A549 (cell line): ENCODE results near the gene FMR1NB.

Experiments used
- CHD2 ChIP-seq: fragments of 150-350 bp; IDR thresholded peaks from 2 replicates; pipeline ENCODE4 v1.6.1; 2014; ENCODE audit warnings: low read length; ENCODE audit not compliant: partially characterized antibody
- CHD4 ChIP-seq: fragments of 200-600 bp; sonication (generic); IDR thresholded peaks from 2 replicates; pipeline ENCODE4 v1.6.1; 2016; ENCODE audit warnings: antibody characterized with exemption, mild to moderate bottlenecking, borderline replicate concordance
- FOSL2 ChIP-seq, 2 experiments: fragments of 450-650 bp in 1 of 2; fragments of >200 bp in 1 of 2; sonication (Bioruptor Twin) in 1 of 2; formaldehyde crosslinking; IDR thresholded peaks; 2 replicates each; pipeline versions ENCODE4 v1.5.0 to v1.6.1; 2016 to 2020; ENCODE audit warnings: mild to moderate bottlenecking in 1 of 2, moderate library complexity in 1 of 2
- FOXS1 ChIP-seq: fragments of 250-450 bp; sonication (Bioruptor Pico); IDR thresholded peaks from 2 replicates; pipeline ENCODE4 v1.5.0; 2020; ENCODE audit warnings: mild to moderate bottlenecking, moderate library complexity
- HDAC2 ChIP-seq: fragments of 200-600 bp; sonication (generic); IDR thresholded peaks from 2 replicates; pipeline ENCODE4 v1.6.1; 2016
- KDM1A ChIP-seq: fragments of 200-600 bp; sonication (generic); IDR thresholded peaks from 2 replicates; pipeline ENCODE4 v1.6.1; 2016; ENCODE audit warnings: low read depth, mild to moderate bottlenecking
- MYC ChIP-seq: IDR thresholded peaks from 2 replicates; pipeline ENCODE4 v1.6.1; 2012; ENCODE audit warnings: mild to moderate bottlenecking, inconsistent platforms, low read length, improper control_type of control experiment, borderline replicate concordance
- NPAS2 ChIP-seq: fragments of 250-450 bp; sonication (Bioruptor Pico); IDR thresholded peaks from 2 replicates; pipeline ENCODE4 v1.8.0; 2022; ENCODE audit warnings: mild to moderate bottlenecking, moderate library complexity, borderline replicate concordance
- POLR2A ChIP-seq: IDR thresholded peaks from 2 replicates; pipeline ENCODE4 v1.6.1; 2012; ENCODE audit warnings: mild to moderate bottlenecking, low read length
- TF ChIP-seq, protein P1 (sequence below): fragments of >200 bp; sonication (Bioruptor Twin); formaldehyde crosslinking; IDR thresholded peaks from 3 replicates; pipeline ENCODE4 v1.5.1; 2016

DNA sequence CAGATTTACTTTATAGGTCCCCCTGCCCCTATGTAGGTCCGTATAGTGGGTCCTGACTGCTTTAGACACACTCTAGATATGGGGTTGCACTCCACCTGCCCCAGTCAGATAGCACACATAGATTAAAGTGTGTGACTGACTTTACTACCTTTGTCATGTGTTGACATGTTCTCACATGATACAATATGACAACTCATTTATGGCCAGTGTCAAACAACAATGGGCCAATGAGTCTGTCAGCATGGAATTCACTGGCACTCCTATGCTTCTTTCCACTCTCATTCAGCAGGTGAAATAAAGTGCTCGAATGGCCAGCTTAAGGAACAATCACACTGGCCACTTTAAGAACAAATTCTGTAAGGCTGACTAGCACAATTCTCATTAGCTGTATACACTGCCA is 23.8 kb upstream of the FMR1NB start:
- TF ChIP-seq, protein P1, sequence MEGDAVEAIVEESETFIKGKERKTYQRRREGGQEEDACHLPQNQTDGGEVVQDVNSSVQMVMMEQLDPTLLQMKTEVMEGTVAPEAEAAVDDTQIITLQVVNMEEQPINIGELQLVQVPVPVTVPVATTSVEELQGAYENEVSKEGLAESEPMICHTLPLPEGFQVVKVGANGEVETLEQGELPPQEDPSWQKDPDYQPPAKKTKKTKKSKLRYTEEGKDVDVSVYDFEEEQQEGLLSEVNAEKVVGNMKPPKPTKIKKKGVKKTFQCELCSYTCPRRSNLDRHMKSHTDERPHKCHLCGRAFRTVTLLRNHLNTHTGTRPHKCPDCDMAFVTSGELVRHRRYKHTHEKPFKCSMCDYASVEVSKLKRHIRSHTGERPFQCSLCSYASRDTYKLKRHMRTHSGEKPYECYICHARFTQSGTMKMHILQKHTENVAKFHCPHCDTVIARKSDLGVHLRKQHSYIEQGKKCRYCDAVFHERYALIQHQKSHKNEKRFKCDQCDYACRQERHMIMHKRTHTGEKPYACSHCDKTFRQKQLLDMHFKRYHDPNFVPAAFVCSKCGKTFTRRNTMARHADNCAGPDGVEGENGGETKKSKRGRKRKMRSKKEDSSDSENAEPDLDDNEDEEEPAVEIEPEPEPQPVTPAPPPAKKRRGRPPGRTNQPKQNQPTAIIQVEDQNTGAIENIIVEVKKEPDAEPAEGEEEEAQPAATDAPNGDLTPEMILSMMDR: no peak
- TF ChIP-seq MYC: no peak
- TF ChIP-seq HDAC2: no peak
- no peak for TF ChIP-seq CHD2
- TF ChIP-seq POLR2A: no peak
- no peak for TF ChIP-seq NPAS2
- no peak for TF ChIP-seq CHD4
- TF ChIP-seq KDM1A: no peak
- no peak for TF ChIP-seq FOXS1 (CRISPR knock-in tag)
- TF ChIP-seq FOSL2 (IDR thresholded peaks at IDR 0.05): no peak
- no peak for TF ChIP-seq FOSL2 (CRISPR knock-in tag; IDR thresholded peaks at IDR 0.05)
